Lung (tissue), 12 donors: ENCODE data around the gene TMEM62. TPM values are rescaled to one million over a fixed set of nuclear protein-coding genes. Genes with fewer than 3 reads are reported as not detected.

Experiments
- ATAC-seq: fragments of 200-7000 bp; cut with Tn5 transposase; one replicate; pipeline ENCODE4 v1.9.1; 2020; ENCODE audit warnings: moderate number of reproducible peaks; ENCODE audit not compliant: insufficient read depth, low FRiP score
- DNase-seq, 3 donors: peaks; one replicate each; pipeline ENCODE4 v3.0.0-alpha.2; 2013 to 2017
- H3K27ac ChIP-seq, 2 donors: one replicate each; pipeline ENCODE4 v1.5.1; 2013; ENCODE audit warnings: mild to moderate bottlenecking in 2 of 2, moderate library complexity in 2 of 2, control low read depth in 1 of 2, inconsistent platforms in 1 of 2, low read depth in 1 of 2, low read length in 1 of 2
- H3K27me3 ChIP-seq, 3 donors: one replicate each; pipeline ENCODE4 v1.5.1; 2013; ENCODE audit warnings: low read length in 2 of 3; ENCODE audit not compliant: control insufficient read depth in 3 of 3, insufficient read depth in 3 of 3
- H3K36me3 ChIP-seq, 4 donors: one replicate each; pipeline ENCODE4 v1.5.1; 2013; ENCODE audit warnings: low read length in 4 of 4, mild to moderate bottlenecking in 1 of 4, moderate library complexity in 1 of 4; ENCODE audit not compliant: control insufficient read depth in 4 of 4, insufficient read depth in 4 of 4
- H3K4me1 ChIP-seq, 5 donors: one replicate each; pipeline ENCODE4 v1.5.1; 2013; ENCODE audit warnings: low read length in 5 of 5, mild to moderate bottlenecking in 2 of 5, moderate library complexity in 1 of 5; ENCODE audit not compliant: control insufficient read depth in 5 of 5, insufficient read depth in 5 of 5
- H3K4me3 ChIP-seq: one replicate; pipeline ENCODE4 v1.5.1; 2013; ENCODE audit warnings: mild to moderate bottlenecking, control low read depth, moderate library complexity
- H3K9ac ChIP-seq, 2 donors: one replicate each; pipeline ENCODE4 v1.5.1; 2013; ENCODE audit warnings: low read length in 2 of 2, control low read depth in 1 of 2; ENCODE audit not compliant: insufficient read depth in 1 of 2
- H3K9me3 ChIP-seq, 4 donors: one replicate each; pipeline ENCODE4 v1.5.1; 2013; ENCODE audit warnings: low read length in 3 of 4, mild to moderate bottlenecking in 1 of 4, moderate library complexity in 1 of 4; ENCODE audit not compliant: control insufficient read depth in 4 of 4, insufficient read depth in 3 of 4
- CTCF ChIP-seq: IDR thresholded peaks from 2 replicates; pipeline ENCODE4 v1.5.1; 2012; ENCODE audit warnings: mild to moderate bottlenecking; ENCODE audit errors: control extremely low read depth, extremely low read depth
- WGBS, 2 donors: extraction: QIAGEN DNeasy Blood & Tissue Kit; methylation state at CpG; one replicate each; pipeline ENCODE4 v1.1.7; 2013; 5-methylcytosine and 5-hydroxymethylcytosine counted together
- polyA plus RNA-seq, 2 donors: library from polyadenylated mRNA; stranded (reverse); fragments of 200-250 nt; gene quantifications; one replicate each; pipeline ENCODE4 v1.2.1, GENCODE V29; 2013
- total RNA-seq, 2 donors: library from RNA; depleted of rRNA in 1 of 2; stranded (reverse); fragments of >200 nt in 1 of 2; gene quantifications; one replicate each; pipeline ENCODE4 v1.2.1, GENCODE V29; 2014 to 2021
- donor health status: control.
- donor health status: control.
- donor health status: Bipolar disorder and iron deficiency.
- donor health status: healthy.
- donor health status: DM: yes; HTN: yes; CAD: no.

Gene TMEM62
- total and polyA plus RNA-seq, 4 donors = 15.1 to 25.7 (median 21.6) TPM

- no peaks in the 10 kb centered on the region for H3K9me3 ChIP-seq
- whole genome bisulfite sequencing, 2 donors = 18 to 53% methylated on average over 1 of the region's 1 CpG
- no peak for TF ChIP-seq CTCF
- peaks cover 0 to 6% (median 0%) of the 10 kb centered on the region in 5 donors for H3K4me1 ChIP-seq
- H3K27ac ChIP-seq = no peak overlapping the region
- no peaks in the 10 kb centered on the region for H3K27me3 ChIP-seq
- no peak overlapping the region for H3K4me3 ChIP-seq
- no peak overlapping the region for H3K9ac ChIP-seq
- DNase-seq (peak in 2 of 3 donors; percentile 10 to 11), ATAC-seq (no peak)
- peaks cover 2 to 9% (median 6%) of the 10 kb centered on the region in 4 donors for H3K36me3 ChIP-seq
Measured at GRCh38 chr15:43095243-43095642, 38.1 kb upstream of the TMEM62 start.

- no peak for TF ChIP-seq CTCF
- H3K9me3 ChIP-seq = no peaks in the 10 kb centered on the region
- peaks cover 2 to 9% (median 6%) of the 10 kb centered on the region in 4 donors for H3K36me3 ChIP-seq
- no peaks in the 10 kb centered on the region for H3K27me3 ChIP-seq
- H3K4me1 ChIP-seq = peaks cover 0 to 6% (median 0%) of the 10 kb centered on the region in 5 donors
- 86 to 92% methylated on average over 8 of the region's 8 CpGs for WGBS, 2 donors
- H3K4me3 ChIP-seq = no peak overlapping the region
- no peak overlapping the region for H3K27ac ChIP-seq
- no peak for ATAC-seq
- no peak for DNase-seq
- no peak overlapping the region for H3K9ac ChIP-seq
Measured at GRCh38 chr15:43095708-43096347, 37.6 kb upstream of the TMEM62 start.

- Histone ChIP-seq H3K4me3 (no peak overlapping the region), H3K4me1 (peaks cover 0 to 6% (median 0%) of the 10 kb centered on the region in 5 donors), H3K36me3 (peaks cover 2 to 8% (median 6%) of the 10 kb centered on the region in 4 donors), H3K27ac (no peak overlapping the region), H3K9me3 (no peaks in the 10 kb centered on the region), H3K9ac (no peak overlapping the region), H3K27me3 (no peaks in the 10 kb centered on the region)
- ATAC-seq = no peak
- no peak for TF ChIP-seq CTCF
- WGBS, 2 donors = 92 to 96% methylated on average over 6 of the region's 6 CpGs
- DNase-seq = no peak
Measured at GRCh38 chr15:43096411-43096810, 37.0 kb upstream of the TMEM62 start.
